ENCODE measurements around the gene ZBTB2.

- TF ChIP-seq CTCF (IDR thresholded peaks at IDR 0.05; ENCODE audit: low read depth, low read length, poor library complexity, severe bottlenecking) = no peak
- TF ChIP-seq EZH2phosphoT487 (IDR thresholded peaks at IDR 0.05; ENCODE audit: borderline replicate concordance, low read length) = no peak
Measured at GRCh38 chr6:151372164-151372563, 19.2 kb downstream of the ZBTB2 start.

Measured in DOHH2 (cell line).